Kidney capillary endothelial cell (primary cell): ENCODE results near the gene RBX1.
"Not testable (repeated sequence)": the region's sequence is repeated elsewhere in the genome, so short reads cannot be mapped to it uniquely, and the experiment has no call there.

Experiments used
- DNase-seq: peaks from one replicate; pipeline ENCODE4 v3.0.0-alpha.2; 2018; ENCODE audit warnings: low spot score

Gene RBX1

DNA sequence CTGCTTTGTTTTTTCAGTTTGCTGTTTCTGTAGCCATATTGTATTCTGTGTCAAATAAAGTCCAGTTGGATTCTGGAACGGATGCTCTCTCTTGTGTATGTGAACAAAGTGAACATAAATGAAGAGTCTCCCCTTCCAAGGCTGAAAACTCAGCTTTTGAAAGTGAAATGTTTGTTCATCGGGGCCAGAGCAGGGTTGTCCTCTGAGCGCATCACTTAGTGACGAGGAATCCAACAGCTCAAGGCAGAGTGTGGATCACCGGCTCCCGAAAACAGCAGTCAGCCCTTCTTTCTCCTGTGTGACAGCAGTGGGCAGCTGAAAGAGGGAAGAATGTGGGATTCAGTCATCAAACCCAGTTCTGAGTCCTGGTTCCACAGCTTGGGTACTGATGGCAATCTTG is 21.4 kb downstream of the RBX1 start:
- DNase-seq: no peak

DNA sequence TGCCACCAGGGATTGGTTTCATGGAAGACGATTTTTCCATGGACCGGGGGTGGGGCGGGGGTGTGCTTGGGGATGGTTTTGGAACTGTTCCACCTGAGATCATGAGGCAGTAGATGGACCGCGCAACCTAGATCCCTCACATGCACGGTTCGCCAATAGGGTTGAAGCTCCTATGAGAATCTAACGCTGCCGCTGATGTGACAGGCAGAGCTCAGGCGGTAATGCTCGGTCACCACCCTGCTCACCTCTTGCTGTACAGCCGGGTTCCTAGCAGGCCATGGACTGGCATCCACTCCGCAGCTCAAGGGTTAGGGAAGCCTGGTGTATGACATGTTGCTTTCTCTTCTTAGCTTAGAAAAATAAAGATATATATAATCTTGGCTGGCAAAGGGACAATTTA is 22.0 kb downstream of the RBX1 start:
- DNase-seq: no peak

DNA sequence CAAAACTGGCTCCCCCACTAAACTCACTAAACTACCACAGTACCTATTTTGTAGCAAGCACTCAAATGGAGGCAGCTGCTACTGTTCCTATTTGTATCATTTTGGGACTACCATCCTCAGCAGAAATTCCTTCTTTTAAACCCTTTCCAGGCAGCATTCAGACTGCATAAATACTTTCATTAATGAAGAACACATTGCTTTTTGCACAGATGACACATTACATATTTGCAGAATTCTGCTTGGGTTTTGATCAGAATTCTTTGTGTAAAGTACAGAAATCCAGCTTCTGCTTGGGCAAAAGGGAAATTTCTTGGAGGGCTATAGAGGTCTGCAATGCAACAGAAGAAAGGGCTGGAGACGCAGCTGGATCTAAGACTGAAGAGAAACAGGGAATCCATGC is 24.2 kb downstream of the RBX1 start:
- no peak for DNase-seq

DNA sequence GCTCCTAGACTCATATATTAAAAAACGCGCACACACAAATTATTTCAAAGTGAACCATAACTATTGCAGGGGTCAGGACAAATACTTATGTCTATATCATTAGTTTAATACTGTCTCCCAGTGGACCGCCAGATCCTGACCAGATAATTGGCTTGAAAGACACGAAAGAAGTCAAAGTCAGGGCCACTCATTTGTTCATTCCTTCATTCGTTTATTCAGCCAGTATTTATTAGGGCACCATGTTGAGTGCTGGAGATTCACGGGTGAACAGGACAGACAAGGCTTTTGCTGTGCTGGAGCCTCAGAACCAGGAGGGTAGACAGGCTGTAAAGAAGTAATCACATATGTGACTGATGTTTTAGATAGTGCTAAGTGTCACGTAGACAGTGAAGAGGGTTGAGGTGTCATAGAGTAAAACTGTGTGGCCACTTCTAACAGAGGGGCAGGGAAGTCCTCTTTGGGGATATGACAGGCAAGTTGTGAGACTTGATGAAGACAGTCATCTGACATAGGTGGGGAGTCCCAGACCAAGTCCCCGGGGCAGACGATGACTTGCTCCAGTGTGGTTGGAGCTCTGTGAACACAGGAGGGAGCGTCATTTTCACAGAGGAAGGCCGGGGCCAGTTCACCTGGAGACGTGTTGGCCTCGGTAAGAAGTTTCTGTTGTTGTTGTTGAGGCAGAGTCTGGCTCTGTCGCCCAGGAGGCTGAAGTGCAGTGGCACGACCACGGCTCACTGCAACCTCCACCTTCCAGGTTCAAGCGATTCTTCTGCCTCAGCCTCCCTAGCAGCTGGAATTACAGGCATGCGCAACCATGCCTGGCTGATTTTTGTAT is 25.9 kb downstream of the RBX1 start:
- DNase-seq: no peak

DNA sequence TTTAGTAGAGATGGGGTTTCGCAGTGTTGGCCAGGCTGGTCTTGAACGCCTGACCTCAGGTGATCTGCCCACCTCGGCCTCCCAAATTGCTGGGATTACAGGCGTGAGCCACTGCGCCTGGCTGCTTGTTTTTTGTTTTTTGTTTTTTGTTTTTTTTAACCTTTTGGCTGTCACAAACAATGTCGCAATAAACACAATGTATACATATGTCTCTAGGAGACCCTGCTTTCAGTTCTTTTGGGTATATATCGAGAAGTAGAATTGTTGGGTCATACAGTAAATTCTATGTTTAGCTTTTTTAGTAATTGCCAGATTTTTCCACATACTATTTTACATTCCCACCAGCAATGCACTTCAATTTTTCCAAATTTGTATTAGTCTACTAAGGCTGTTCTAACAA is 28.0 kb downstream of the RBX1 start:
- no peak for DNase-seq

DNA sequence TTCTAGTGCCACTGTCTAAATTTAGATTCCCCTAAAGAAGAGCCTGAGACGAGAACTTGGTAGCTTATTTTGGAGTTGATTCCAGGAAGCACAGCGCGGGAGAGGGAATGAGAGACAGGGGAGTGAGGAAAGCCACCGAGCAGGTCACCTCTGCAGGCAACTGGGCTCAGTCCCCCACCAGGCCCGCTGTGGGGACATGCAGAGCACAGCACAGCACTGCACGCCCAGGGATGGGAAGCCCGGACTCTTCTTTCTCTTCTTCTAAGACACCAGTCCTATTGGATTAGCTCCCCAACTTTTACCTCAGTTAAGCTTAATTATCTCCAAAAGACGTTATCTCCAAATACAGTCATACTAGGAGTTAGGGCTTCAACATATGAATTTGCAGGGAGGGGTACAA is 28.7 kb downstream of the RBX1 start:
- DNase-seq: no peak

DNA sequence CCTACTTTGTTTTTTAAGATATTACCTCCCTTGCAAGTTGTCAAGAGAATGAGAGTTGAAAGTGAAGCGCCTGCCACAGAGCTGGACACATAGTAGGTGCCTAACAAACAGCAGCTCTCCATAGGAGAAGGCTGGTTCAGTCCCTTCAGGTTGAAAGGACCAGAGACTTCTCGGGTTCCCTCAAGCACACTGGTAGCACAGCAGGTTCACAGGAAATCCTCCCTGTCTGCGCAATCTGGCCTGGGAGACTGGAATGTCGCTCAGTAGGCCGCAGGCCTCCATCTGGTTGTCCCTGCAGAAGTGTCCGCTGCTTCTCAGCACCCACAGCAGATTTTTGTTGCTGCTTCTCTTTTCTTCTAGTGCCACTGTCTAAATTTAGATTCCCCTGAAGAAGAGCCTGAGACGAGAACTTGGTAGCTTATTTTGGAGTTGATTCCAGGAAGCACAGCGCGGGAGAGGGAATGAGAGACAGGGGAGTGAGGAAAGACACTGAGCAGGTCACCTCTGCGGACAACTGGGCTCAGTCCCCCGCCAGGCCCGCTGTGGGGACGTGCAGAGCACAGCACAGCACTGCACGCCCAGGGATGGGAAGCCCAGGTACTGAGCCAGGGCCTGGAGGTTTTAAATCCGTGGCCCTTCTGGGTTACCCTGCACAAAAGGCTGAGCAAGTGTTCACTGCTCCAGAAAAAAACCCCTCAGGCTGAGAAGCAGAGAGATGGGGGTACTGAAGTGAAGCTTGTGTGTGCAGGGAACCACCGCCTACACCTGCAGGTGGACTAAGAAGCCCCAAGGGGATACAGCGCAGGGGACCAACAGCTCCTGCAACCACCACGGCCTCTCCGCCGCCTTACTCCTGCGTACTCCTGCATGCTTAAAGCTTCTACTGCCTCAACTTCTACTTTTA is 31.6 kb downstream of the RBX1 start:
- no peak for DNase-seq

DNA sequence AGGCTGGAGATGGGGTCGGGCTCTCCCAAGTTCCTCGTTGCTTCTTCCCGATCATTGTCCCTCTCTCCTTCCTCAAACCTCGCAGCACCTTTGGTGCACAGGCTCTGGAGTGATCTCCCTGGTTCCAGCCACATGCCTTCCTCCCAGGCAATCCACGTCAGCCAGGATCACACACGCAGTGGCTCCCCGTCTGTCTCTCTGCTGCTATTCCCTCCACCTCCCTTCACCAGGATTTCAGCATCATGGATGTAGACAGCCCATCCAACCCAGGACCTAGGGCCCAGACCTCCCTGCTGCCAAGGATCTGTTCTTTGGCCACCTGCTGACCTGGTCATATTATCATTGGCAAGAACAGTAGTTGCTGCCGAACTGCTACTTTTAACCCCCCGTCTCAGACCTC is 40.1 kb downstream of the RBX1 start:
- DNase-seq: no peak

DNA sequence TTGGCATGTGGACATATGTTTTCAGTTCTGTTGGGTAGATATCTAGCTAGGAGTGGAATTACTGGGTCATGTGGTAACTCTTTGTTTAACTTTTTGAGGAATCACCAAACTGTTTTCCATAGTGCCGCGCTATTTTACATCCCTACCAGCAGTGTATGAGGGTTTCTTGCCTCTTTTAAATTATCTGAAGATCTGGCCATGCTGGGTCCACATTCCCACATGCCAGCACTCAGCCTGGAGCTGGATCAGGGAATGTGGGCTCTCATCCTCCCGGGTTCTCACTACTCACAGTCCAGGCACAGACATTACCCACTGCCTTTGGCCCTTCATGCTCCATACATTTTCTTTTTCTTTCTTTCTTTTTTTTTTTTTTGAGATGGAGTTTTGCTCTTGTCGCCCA is 44.6 kb downstream of the RBX1 start:
- DNase-seq: no peak

DNA sequence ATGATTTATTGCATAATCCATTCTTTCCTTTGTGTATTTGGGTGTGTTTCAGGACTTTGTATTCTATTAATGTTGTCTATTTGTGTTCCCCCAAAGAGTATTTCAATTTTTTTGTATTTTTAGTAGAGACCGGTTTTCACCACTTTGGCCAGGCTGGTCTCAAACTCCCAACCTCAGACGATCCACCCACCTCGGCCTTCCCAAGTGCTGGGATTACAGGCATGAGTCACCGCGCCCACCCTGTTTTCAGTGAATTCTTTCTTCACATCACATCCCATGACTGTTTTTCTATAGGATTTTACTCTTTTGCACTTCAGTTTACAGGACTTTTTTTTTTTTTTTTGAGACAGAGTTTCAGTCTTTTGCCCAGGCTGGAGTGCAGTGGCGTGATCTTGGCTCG is 46.3 kb downstream of the RBX1 start:
- no peak for DNase-seq

DNA sequence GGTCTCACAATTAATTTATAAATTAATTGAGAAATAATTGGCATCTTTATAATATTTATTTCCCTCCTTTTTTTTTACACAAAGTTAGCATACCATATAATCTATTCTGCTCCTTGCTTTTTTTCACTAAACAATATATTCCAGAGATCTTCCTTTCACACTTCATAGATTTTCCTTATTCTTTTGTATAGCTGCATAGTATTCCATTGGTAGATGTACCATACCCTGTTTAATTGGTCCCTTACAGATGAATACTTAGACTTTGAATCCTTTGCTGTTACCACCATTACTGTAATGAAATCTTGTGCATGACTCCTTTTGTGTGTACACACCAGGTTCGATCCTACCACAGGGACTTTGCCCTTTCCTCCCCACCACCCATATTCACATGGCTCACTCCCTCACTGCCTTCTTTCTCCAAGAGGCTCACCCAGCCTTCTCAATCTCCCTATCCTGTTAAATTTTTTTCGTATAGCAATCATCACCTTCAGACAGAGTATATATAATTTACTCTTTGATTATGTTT is 48.9 kb downstream of the RBX1 start:
- no peak for DNase-seq

DNA sequence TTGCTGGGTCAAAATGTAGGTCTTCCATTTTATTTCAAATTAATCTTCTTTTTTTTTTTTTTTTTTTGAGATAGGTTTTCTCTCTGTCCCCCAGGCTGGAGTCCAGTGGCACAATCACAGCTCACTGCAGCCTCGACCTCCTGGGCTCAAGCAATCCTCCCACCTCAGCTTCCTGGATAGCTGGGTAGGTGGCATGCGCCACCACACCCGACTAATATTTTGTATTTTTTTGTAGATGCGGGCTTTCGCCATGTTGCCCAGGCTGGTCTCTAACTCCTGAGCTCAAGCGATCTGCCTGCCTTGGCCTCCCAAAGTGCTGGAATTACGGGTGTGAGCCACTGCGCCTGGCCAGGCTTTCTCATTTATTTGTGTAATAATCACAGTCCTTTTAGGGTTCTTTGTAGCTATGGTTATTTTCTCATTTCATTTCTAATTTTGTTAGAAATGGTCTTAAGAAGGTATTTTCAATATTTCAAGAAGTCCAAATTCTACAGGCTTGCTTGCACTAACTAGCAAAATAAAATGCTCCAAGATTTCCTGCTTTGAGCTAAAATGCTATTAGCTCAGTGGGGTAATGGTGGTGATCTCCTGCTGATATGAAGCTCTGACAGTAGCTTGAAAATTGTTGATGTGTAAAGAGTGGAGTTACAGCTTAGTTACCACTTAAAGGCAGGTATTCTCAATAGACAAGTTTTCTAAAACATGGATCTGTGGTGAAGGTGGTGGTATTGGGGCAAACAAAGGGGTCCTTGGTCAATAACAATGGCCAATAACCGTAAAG is 50.0 kb downstream of the RBX1 start:
- no peak for DNase-seq

DNA sequence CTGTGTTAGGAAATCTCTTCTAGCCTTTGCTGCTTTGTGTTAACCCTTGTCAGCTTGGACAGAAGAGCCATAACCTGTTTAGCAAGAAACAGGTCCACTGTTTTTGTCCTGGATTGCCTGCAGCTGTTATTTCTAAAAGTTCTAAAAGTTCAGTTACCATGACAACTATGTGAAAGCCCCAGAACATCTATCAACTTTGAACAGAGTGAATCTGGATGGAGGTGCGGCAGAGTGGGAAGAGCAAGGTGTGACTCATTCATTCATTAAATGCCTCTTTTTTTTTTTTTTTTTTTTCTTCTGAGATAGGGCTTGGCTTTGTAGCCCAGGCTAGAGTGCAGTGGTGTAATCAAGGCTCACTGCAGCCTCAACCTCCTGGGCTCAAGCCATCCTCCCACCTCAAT is 50.5 kb downstream of the RBX1 start:
- DNase-seq: no peak

DNA sequence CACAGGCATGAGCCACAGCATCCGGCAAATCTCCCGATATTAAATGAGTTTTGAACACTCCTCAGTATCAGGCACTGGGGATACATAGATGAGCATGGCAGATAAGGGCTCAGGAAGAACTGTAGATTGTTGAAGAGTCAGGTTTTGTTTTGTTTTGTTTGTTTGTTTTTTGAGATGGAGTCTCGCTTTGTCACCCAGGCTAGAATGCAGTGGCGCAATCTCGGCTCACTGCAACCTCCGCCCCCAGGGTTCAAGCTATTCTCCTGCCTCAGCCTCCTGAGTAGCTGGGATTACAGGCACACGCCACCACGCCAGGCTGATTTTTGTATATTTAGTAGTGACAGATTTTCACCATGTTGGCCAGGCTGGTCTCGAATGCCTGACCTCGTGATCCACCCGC is 51.2 kb downstream of the RBX1 start:
- not testable (repeated sequence) for DNase-seq

DNA sequence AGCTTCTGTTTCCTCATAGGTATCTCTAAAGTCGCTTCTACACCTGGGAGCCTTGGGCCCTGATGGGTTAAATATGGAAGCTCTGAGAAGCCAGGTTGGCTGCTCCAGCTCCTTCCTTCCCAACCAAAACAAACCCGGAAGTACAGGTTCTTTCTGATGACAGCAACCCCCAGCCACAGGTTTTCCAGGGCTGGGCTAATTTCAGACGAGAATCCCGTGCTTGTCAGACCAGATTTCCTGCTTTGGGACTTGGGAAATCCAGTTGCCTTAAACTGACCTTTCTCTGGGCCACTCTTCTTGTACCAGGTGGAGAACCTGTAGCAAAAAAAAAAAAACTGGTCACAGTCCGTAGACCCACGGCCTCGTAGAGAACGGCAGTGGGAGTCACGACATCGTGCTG is 51.9 kb downstream of the RBX1 start:
- no peak for DNase-seq

DNA sequence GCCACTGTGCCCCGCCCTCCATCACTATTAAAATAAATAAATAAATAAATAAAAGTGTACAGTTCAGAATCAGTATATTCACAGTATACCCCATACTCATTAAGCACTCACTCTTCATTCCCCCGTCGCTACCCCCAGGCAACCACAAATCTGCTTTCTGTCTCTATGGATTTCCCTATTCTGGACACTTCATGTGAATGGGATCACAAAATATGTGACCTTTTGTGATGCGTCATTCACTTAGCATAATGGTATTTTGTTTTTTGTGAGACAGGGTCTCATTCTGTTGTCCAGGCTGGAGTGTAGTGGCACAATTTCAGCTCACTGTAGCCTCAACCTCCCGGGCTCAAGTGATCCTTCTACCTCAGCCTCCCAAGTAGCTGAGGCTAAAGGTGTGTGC is 52.8 kb downstream of the RBX1 start:
- DNase-seq: no peak

DNA sequence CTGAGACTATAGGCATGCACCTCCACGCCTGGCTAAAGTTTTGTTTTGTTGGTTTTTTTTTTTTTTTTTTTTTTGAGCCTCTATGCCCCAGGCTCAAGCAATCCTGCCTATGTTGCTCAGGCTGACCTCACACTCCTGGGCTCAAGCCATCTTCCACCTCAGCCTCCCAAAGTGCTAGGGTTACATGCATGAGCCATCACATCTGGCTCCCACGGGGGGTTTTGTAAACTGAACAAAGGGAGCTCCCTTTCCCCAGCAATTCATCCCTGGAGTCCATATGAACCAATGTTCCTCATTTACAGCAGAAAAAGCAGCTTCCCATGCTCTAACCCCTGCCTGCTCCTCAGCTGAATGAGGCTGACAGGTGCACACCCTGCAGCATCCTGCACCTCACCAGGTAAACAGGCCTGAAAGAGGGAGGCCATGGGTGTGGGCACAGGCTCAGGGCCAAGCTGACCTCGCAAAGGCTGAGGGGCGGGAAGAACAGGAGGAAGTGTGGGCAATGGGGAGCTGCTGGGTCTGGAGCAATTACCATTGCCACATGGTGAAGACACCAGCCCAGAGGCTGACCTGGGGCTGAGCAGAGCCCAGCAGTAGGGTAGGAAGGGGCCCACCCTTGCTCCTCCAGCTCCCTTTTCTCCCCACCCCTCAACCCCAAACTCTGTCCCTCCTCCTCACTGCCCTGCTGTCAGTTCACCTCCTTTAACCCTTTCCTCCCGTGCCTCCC is 58.2 kb downstream of the RBX1 start:
- DNase-seq: no peak

DNA sequence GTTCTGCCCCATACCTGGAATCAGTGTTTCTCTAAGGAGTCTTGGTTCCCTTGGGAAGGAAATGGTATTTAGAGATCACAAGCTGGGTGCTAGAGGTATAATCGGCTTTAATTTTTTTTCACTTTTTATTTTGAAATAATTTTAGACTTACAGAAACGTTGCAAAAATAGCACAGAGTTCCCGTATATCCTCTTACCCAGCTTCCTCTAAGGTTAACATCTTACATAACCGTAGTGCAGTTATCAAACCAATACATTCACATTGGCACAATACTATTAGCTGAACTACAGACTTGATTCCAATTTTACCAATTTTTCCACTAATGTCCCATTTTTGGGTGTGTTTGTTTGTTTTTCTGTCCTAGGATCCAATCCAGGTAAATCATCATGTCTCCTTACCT is 63.8 kb downstream of the RBX1 start:
- no peak for DNase-seq

DNA sequence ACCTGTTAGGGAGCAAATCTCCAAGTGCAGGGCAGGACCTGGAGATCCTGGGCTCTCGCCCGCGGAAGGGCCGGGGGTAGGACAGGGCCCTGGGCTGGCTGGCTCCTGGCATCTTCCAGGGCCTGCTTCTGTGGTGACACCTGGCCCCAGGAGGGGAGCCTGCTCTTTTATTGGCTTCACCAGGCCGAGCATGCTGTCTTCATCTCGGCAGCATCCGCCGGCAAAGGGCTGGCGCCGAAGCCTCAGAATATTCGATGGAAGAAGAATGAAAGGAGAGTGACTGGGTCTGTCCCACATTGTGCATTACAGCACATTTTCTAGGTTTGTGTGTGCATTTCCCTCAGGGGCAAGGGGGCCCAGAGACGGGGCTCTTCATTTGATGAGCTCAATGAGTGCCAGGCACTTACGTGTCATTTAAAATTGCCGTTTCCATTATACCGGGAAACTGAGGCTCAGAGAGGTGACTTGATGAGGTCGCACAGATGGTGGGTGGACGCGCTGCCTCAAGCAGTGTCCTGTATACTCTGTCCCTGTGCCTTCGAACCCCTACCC is 70.0 kb downstream of the RBX1 start:
- no peak for DNase-seq

DNA sequence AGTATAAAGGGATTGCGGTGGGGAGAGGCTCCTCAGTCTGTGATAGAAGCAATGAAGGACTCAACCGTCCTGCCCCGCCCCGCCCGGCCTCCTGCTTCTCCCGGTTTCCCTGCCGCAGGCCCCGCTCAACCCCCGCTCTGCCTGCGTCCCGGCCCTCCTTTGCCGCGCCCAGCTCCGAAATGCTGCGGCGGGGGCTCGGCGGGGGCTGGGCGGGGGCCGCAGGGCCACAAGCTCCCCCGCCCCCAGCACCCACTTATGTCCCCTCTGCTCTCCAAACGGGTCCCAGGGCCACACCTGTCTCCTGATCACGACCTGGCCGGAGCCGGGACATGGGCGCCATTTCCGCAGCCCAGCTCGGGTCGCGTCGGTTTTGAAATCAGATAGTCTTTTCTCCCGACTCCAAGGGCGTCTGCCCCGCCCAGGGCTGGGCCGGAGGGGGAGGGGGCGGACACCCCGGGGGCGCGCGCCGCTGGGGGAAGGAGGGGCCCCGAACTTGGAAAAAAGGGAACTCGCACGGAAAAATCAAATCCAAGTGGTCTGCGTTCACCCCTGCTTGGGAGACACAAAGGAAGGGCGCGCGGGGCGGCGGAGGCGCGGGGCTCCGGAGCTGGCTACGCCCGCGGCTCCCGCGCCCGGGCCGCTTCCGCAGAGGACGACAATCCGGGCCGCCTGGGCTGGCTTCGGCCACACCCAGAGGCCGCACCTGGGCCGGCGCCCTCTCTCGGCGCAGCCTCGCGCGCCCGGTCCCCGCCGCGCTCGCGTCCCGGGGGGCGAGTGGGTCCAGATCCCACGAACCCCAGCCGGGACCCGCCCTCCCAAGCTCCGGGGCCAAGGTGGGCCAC is 70.7 kb downstream of the RBX1 start:
- DNase-seq: peak; percentile 36
